ENCODE measurements around the gene ST6GALNAC1. TPM values are rescaled to one million over a fixed set of nuclear protein-coding genes. Genes with fewer than 3 reads are reported as not detected.
A peak's percentile ranks its signal among the peaks of the same experiment; 100 is the strongest.

The ST6GALNAC1 gene
- total and polyA plus RNA-seq, 2 of the 13 experiments (the other 11 are each of a cell fraction or from before 2014, with no cell fraction given), result not detected

DNA sequence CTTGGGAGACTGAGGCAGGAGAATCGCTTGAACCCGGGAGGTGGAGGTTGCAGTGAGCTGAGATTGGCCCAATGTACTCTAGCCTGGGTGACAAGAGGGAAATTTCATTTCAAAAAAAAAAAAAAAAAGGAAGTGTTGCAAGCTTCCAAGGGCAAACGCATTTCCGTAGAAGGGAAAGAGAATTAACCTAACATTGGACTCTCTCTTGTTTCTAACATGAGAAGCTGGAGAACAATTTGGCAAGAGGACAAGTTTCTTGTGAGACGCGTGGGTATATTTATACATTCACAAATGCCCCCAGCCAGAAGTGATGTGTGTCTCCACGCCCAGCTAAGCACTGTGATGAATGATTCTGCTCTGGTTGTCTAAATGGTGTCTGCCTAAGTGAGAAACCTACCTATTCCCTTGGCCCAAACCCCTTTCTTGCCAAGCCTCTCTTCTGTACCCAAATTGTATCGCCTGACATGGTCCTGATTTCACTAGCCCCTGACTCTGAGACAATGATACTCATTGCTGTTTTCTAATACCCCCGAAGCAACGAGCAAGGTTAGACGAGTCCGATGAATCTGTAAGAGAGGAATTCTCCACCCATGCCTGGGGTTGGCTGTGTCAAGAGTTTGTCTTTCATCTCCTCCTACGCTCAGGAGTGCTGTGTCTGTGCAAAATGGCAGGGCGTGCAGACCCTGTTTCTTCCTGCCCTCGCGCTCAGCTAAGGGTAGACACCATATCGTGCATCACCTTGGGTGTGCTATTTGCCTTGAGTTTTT, 43.7 kb downstream of the ST6GALNAC1 start (continued):
- TF ChIP-seq KIAA2018 (CRISPR knock-in tag; IDR thresholded peaks at IDR 0.05; ENCODE audit: borderline replicate concordance) (no peak), ZNF570 (CRISPR knock-in tag; IDR thresholded peaks at IDR 0.05; ENCODE audit: borderline replicate concordance) (no peak), BORCS8-MEF2B (CRISPR knock-in tag; IDR thresholded peaks at IDR 0.05) (no peak), KDM5B (CRISPR knock-in tag; IDR thresholded peaks at IDR 0.05; ENCODE audit: borderline replicate concordance) (no peak), SPEN (CRISPR knock-in tag; IDR thresholded peaks at IDR 0.05; ENCODE audit: low read depth) (peak; percentile 34; the same call in 1 of the 2 replicates), MATR3 (CRISPR knock-in tag; IDR thresholded peaks at IDR 0.05) (no peak), ZFY (CRISPR knock-in tag; IDR thresholded peaks at IDR 0.05) (no peak), RAD21 (CRISPR knock-in tag; IDR thresholded peaks at IDR 0.05) (no peak), SAFB2 (CRISPR knock-in tag; IDR thresholded peaks at IDR 0.05; ENCODE audit: borderline replicate concordance, low read depth) (no peak)
- TF ChIP-seq, protein P1, sequence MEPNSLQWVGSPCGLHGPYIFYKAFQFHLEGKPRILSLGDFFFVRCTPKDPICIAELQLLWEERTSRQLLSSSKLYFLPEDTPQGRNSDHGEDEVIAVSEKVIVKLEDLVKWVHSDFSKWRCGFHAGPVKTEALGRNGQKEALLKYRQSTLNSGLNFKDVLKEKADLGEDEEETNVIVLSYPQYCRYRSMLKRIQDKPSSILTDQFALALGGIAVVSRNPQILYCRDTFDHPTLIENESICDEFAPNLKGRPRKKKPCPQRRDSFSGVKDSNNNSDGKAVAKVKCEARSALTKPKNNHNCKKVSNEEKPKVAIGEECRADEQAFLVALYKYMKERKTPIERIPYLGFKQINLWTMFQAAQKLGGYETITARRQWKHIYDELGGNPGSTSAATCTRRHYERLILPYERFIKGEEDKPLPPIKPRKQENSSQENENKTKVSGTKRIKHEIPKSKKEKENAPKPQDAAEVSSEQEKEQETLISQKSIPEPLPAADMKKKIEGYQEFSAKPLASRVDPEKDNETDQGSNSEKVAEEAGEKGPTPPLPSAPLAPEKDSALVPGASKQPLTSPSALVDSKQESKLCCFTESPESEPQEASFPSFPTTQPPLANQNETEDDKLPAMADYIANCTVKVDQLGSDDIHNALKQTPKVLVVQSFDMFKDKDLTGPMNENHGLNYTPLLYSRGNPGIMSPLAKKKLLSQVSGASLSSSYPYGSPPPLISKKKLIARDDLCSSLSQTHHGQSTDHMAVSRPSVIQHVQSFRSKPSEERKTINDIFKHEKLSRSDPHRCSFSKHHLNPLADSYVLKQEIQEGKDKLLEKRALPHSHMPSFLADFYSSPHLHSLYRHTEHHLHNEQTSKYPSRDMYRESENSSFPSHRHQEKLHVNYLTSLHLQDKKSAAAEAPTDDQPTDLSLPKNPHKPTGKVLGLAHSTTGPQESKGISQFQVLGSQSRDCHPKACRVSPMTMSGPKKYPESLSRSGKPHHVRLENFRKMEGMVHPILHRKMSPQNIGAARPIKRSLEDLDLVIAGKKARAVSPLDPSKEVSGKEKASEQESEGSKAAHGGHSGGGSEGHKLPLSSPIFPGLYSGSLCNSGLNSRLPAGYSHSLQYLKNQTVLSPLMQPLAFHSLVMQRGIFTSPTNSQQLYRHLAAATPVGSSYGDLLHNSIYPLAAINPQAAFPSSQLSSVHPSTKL (CRISPR knock-in tag; IDR thresholded peaks at IDR 0.05), result 0 out of 2 replicates have a peak, but pooled peaks have one; percentile 31
- TF ChIP-seq, protein P2, sequence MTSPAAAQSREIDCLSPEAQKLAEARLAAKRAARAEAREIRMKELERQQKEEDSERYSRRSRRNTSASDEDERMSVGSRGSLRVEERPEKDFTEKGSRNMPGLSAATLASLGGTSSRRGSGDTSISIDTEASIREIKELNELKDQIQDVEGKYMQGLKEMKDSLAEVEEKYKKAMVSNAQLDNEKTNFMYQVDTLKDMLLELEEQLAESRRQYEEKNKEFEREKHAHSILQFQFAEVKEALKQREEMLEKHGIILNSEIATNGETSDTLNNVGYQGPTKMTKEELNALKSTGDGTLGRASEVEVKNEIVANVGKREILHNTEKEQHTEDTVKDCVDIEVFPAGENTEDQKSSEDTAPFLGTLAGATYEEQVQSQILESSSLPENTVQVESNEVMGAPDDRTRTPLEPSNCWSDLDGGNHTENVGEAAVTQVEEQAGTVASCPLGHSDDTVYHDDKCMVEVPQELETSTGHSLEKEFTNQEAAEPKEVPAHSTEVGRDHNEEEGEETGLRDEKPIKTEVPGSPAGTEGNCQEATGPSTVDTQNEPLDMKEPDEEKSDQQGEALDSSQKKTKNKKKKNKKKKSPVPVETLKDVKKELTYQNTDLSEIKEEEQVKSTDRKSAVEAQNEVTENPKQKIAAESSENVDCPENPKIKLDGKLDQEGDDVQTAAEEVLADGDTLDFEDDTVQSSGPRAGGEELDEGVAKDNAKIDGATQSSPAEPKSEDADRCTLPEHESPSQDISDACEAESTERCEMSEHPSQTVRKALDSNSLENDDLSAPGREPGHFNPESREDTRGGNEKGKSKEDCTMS (CRISPR knock-in tag; conservative IDR thresholded peaks at IDR 0.05), result no peak
- TF ChIP-seq, protein P3, sequence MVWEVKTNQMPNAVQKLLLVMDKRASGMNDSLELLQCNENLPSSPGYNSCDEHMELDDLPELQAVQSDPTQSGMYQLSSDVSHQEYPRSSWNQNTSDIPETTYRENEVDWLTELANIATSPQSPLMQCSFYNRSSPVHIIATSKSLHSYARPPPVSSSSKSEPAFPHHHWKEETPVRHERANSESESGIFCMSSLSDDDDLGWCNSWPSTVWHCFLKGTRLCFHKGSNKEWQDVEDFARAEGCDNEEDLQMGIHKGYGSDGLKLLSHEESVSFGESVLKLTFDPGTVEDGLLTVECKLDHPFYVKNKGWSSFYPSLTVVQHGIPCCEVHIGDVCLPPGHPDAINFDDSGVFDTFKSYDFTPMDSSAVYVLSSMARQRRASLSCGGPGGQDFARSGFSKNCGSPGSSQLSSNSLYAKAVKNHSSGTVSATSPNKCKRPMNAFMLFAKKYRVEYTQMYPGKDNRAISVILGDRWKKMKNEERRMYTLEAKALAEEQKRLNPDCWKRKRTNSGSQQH (CRISPR knock-in tag; IDR thresholded peaks at IDR 0.05; ENCODE audit: low read depth), result no peak

Data from HepG2 (cell line).